HG03575 (cell line): Measurements from ENCODE around the gene SHROOM2.
A peak's percentile ranks its signal among the peaks of the same experiment; 100 is the strongest.

Experiments
- ATAC-seq: cut with Tn5 transposase; IDR thresholded peaks from one replicate; pipeline ENCODE4 v1.9.1; 2021; ENCODE audit not compliant: unreplicated experiment, insufficient number of reproducible peaks, low FRiP score; ENCODE audit errors: extremely low read depth

Gene SHROOM2

DNA sequence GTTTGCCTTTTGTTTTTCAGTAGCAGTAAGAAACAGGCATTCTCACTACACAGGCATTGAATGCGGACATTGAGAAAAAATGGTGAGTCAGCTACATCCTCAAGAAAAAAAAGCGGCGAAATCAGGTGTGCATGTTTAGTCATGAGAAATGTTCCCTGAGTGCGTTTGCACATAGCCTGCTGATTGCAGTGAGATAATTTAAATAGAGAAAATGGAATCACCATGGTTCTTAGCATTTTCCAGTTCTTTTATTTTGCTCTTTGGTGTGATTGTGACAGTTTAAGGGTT is 126.9 kb downstream of the SHROOM2 start:
- no peak for ATAC-seq

DNA sequence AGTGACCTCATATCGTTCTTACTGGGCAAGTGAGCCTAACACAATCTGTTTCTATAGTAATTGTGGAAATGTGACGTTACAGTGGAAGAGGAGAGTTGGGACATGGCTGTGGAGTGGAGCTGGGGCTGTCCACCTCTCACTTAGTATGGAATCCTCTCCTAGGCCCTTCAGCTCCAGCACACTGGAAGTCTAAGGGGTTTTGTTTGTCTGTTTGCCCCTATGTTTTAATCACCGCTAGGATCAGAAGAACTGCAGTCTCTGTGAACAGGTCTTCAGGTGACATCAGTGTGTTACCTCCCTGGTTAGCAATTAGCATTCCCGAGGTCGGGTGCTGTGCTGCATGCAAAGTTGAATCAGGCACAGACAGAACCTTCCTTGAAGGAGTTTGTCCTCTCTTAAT is 131.6 kb downstream of the SHROOM2 start:
- ATAC-seq, result no peak

DNA sequence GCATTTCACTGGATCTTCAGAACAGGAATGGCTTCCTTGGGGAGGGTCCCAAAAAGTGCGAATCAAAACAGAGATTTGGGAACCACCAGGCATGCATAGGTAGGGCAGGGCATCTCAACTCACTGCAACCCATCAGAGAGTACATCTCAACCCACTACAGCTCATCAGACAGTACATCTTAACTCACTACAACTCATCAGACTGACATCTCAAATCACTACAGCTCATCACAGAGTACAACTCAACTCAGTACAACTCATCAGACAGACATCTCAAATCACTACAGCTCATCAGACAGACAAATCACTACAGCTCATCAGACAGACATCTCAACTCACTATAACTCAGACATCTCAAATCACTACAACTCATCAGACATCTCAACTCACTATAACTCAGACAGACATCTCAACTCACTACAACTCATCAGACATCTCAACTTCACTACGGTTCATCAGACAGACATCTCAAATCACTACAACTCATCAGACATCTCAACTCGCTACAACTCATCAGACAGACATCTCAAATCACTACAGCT is 133.5 kb downstream of the SHROOM2 start:
- ATAC-seq, result no peak

DNA sequence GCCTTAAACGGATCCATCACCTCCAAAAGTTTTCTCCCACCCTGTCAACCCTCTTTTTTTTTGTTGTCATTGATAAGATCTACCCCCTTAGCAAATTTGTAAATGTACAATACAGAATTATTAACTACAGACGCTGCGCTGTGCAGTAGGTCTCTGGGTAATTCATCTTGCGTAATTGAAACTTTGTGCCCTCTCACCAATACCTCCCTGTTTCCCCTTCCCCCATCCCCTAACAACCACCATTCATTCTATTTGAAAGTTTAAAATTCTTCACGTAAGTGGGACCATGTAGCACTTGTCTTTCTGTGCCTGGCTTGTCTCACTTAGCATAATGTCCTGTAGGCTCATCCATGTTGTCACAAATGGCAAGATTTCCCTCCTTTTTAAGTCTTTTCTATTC is 135.2 kb downstream of the SHROOM2 start:
- no peak for ATAC-seq

DNA sequence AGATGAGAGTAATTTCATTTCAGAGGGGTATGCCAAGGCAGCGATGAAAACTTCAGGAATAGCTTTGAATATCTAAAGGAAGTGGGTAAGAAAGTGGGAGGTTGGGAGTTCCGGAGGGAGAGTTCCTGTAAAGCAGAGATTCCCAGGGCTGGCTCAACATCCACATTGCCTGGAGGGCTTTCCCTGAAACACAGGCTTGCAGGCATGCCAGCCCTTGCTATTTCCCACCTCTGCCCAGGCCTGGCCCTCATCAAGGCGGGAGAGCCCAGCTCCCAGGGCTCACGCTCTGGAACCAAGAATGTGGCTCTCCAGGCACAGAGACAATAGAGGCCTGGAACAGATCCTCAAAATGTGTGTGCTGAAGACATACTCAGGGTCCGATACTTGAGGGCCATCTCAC is 137.1 kb downstream of the SHROOM2 start:
- ATAC-seq, result no peak

DNA sequence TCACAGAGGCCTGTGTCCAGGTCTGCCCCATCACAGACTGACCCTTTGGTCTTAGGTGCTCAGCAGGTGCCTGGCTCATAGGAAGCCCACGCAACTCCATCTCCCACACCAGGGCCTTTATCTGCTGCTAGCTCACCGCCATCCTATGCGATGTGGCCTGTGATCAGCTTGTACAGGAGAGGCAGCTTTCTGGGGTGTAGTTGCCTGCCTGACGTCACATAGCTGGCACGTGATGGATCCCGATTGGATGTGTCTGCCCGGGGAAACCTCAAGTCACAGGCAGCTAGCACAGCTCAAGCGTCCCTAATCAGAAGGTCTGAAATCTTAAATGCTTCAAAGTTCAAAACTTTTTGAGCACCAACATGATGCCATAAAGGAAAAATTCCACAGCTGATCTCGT is 139.8 kb downstream of the SHROOM2 start:
- ATAC-seq, result no peak

DNA sequence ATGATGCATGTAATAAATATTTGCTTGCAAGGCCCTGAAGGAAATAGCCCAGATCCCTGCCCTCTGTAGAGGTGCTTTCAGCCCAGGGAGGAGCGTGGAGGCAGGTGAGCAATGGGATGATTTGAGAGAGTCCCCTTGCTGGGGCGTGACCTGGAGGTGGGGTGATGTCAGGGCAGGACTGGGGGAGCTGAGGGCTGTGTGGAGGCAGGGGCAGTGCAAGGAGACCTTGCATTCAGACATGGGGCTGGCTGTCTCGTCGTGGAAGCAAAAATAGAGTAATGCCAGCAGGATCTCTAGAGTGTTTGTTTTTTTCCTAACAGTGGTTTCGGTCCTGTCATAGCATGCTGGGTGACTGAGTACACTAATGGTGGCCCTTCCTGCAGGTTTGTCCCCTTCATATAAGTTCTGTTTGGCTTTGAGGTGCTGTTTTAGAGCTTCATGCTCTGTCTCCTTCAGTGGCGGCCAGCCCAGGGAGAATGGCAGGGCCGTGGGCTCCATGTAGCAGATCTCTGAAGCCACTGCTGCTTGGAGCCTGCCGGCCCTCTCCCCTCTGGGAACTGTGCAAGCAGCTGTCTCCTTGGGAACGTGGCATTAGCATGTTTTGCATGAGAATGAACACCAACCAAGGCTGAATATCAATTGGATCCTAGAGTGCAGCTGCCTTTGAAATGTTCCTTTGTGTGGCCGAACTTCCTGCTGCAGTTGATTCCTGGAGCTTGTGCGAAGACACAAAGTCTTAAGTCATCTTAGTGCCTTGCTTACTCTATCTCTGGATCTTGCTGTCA is 141.7 kb downstream of the SHROOM2 start:
- no peak for ATAC-seq

DNA sequence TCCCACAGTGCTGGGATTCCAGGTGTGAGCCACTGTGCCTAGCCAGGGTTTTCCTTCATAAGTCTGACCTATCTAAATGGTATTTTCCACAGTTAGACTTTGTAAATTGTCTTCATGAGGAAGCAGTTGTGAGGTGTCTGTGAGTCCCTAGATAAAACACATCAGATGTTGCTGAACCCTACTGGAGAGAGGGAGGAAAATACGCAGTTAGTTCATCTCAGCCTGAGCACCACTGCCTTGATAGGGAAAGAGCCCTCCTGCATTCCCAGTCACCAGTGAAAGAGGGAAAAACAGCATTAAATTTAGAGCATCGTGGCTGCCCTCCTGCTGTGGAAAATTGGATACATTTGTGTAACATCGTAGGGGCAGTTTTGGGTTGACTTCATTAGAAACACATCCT is 149.2 kb downstream of the SHROOM2 start:
- ATAC-seq, result no peak

DNA sequence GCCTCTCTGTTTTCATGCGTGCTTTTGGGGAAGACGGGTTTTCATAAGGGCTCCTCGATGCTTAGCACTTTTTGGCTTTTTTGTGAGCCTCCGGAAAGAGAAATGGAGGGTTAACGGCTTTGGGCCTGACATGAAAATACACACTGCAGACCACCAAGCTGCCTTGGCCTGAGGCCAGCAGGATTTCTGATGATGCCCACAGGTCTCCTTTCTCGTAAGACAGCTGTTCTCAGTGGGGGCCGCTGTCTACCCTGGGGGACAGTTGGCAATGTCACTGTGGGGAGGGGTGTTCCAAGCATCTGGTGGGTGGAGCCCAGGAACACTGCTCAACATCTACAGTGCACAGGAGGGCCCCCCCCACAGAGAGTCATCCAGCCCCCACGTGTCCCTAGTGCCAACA is 151.5 kb downstream of the SHROOM2 start:
- ATAC-seq, result no peak

DNA sequence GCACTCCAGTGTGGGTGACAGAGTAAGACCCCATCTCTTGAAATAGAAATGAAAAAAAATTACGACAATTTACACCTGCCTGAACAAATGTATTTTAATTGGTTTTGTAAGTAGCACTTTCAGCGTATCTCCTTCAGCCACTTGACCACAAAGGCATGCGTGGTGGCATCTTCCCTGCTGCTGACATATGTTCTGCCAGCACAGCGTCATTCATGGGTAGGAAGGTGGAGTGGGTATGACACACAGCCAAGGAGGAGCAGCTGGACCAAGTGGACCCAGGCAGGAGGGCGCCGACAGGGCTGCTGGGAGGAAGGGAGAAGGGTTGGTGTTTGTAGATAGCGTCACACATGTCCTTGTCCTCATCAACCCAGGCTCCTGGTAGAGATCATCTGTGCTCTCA is 152.3 kb downstream of the SHROOM2 start:
- ATAC-seq, result no peak

DNA sequence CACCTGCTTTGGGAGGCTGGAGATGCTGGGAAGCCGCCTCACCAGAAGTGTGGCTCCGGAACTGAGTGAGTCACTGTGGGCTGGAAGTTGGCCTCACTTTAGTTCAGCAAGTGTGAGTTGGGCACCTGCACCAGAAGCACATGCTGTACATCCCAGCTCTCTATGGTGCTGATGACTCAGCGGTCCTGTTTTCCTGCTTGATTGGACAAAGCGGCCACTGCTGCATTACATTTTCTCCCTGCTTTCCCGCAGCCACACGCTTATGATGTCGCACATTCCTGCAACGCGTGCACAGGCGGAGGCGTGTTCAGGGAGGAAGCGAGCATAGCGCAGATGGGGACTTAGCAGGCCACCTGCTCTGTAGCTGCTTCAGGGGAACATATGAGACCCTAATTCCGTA is 154.2 kb downstream of the SHROOM2 start:
- ATAC-seq, result no peak

DNA sequence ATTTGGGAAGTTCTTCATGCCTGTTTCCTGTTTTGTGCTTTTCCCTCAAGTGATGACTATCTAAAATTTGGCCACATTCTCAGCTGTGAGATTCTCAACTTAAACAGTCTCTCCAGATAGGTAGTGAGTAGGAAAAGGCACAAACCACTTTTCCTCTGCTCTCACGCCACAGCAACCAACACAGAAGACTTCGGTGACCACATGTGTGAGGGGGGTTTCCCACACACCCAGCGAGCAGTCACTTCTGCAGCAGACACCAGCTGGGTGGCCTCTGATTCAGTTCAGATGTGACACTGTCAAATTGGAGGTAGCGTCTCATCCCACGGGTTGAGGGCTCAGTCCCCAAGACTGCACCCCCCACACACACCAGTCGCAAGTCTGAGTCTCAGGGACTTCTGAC is 155.9 kb downstream of the SHROOM2 start:
- ATAC-seq, result peak; percentile 89

DNA sequence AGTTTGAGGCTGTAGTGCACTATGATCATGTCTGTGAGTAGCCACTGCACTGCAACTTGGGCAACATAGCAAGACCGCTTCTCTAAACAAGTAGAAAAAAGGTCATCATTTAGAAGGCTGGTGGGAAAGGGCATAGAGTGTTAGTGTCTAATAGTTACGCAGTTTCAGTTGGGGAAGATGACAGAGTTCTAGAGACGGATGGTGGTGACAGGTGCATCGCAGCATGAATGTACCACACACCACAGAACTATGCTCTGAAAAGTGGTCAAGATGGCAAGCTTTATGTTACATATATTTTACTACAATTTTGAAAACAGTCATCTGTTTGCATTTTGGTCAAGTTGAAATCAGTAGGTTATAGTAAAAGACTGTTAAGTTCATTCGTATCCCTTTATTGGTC is 157.2 kb downstream of the SHROOM2 start:
- no peak for ATAC-seq

DNA sequence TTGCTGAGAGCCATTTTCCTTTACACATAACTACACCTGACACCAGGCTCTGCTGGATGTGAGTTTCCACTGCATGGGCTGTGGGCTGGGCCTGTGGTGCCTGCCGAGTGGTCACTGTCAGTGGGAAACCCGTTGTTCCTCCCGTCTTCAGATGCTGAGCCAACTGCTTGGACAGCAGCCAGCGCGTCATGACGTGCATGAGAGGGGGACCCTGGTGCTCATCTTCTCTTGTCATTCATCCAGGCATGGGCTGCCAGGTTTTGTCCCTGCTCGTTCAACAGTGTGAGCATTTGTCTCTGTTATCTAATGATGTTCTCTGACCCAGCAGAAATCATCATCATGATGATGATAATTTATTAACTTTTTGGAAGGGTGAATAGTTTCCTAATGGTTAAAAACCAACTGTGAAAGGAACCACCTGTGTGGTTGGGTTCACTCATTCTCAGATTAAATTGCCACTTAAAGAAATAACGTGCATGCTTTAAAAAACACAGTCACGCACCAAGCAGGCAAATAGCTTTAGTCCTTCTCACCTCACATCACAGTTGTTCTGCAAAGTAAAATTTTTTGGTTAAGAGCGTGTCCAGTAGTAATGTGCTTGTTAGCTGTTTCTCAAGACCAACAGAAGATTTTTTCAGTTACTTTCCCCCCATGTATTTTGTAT is 161.0 kb downstream of the SHROOM2 start:
- no peak for ATAC-seq

DNA sequence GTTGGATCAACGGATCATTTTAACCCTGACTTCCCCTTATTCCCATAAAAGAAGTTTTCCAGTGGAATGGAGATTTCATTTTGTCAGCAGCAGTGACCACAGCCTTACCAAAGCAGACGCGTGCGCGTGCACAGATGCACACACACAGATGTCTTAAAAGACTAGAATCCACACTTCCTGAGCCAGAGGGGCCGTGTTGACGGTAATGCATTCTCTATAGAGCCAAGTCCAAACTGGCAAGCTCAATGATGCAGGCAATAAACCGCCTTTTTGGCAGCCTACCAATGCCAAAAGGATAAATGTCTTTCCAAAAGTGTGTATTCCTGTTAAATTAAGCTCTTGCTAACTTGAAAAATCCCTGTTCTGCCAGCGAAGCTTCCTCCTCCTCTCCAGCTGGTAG is 162.2 kb downstream of the SHROOM2 start:
- no peak for ATAC-seq

DNA sequence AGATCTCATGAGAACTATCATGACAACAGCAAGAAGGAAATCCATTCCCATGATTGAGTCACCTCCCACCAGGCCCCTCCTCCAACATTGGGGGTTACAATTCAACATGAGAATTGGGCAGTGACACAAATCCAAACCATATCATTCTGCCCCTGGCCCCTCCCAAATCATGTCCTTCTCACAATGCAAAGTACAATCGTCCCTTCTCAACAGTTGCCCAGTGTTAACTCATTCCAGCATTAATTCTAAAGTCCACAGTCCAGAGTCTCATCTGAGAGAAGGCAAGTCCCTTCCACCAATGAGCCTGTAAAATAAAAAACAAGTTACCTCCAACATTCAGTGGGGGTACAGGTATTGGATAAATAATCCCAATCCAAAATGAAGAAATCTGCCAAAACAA is 166.1 kb downstream of the SHROOM2 start:
- no peak for ATAC-seq

DNA sequence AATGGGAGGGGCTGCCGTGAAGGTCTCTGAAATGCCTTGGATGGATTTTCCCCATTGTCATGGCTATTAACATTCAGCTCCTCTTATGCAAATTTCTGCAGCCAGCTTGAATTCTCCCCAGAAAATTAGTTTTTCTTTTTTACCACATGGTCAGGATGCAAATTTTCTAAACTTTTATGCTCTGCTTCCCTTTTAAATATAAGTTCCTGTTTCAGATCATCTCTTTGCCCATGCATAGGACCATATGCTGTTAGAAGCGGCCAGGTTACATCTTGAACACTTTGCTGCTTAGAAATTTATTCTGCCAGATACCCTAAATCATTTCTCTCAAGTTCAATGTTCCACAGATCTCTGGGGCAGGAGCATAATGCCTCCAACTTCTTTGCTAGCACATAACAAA is 167.2 kb downstream of the SHROOM2 start:
- ATAC-seq, result no peak

DNA sequence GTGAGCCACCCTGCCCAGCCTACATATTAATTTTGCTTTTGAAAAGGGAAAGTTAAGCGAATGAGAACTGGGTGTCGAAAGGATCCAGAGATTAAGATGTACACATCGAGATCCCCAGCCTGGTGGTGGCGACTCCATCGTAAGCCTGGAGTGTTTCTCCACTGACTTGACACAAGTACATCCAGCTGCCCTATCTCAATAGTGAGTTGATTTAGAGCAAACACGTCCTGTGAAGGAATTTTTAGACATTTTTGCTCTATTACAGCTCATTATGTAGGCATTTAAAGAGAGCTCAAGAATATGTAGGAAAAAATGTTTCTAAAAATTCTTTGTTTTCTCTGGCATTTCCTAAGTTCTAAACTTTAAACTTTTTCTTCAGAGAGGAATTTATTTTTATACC is 169.3 kb downstream of the SHROOM2 start:
- ATAC-seq, result no peak

DNA sequence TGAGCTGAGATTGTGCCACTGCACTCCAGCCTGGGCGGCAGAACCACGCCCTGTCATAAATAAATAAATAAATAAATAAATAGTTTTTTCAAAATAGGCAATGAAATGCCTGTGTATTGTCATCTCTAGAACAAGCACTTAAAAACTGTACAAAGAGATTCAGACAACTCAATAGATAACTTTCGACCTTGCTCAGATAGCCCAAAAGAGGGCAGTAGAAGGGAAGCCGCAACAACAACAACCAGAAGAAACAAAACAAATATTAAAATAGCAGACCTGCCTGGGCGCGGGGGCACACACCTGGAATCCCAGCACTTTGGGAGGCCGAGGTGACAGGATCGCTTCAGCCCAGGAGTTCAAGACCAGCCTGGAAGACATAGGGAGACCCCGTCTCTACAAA is 171.5 kb downstream of the SHROOM2 start:
- no peak for ATAC-seq

DNA sequence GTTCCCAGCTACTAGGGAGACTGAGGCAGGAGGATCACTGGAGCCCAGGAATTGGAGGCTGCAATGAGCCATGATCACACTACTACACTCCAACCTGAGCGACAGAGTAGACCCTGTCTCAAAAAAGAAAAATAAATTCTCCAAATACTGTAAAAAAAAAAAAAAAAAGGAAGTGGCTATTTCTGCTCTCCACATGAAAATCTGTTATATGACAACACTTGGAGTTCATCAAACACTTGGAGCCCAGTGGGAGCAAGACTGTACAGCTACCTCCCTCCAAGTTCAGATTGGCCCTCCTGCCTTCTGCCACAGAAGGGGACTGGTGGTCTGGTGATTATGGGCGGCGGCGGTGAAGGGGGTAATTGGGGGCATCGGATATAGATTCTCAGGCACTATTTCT is 172.0 kb downstream of the SHROOM2 start:
- ATAC-seq, result no peak

DNA sequence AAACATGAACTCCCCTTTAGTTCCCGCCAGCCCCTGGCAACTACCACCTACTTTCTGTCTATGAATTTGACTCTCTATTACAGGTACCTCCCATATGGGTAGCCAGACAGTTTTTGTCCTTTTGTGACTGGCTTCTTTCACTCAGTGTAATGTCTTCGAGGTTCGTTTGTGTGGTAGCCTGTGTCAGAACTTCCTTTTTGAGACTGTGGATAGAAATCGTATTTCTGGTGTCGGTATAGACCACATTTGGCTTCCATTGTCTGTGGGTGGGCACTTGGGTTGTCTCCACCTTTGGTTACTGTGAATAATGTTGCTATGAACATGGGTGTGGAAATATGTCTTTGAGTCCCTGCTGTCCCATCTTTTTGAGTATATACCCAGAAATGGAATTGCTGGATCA is 175.5 kb downstream of the SHROOM2 start:
- ATAC-seq, result no peak
